Activated CD8-positive, alpha-beta memory T cell treated with anti-CD3 and anti-CD28 coated beads for 36 hours (primary cell): ENCODE measurements around the gene PGA3. TPM values are rescaled to one million over a fixed set of nuclear protein-coding genes. Genes with fewer than 3 reads are reported as not detected.
"Not testable (repeated sequence)": the region's sequence is repeated elsewhere in the genome, so short reads cannot be mapped to it uniquely, and the experiment has no call there.

Experiments used
- CTCF ChIA-PET: fragments of 350-600 bp; sonication (Branson Sonifier 250); formaldehyde crosslinking; loops from one replicate; lab custom pipeline; 2021; ENCODE audit warnings: antibody characterized with exemption; lab: Charles Lee
- POLR2A ChIA-PET: fragments of 350-600 bp; sonication (Branson Sonifier 250); formaldehyde crosslinking; loops from one replicate; lab custom pipeline; 2021; ENCODE audit warnings: antibody characterized with exemption; lab: Charles Lee
- total RNA-seq, 2 experiments: library from RNA; stranded (reverse); gene quantifications; one replicate each; pipeline ENCODE4 v1.2.3, GENCODE V29; 2021

Gene PGA3
- total RNA-seq, 2 experiments from 2014 or later: not detected

DNA sequence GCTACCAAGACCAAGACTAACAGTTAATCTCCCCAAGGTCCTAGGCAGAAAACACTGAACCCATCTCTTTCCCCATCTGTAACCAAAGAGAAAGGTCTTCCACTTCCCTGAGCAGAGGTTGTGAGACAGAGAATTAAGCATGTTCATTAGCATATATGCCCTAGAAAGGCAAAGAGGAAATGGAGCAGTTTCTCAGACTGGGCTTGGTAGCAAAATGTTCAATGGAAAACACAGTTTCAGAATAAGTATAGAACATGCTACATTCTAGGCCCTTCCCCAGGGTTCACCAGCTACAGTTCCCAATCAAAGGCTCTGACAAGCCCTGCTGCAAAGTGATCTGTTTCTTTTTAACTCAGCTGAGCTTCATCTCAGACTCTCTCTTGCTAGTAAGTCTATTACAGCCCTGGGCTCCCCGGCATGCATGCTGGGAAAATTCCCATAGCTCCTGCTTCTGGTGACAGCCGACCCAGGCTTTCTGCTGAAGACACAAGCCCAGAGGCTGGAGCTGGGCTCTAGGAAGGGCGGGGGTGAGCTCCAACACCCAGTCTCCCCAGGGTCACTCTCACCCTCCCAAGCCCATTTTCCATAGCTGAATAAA, 29.3 kb downstream of the PGA3 start:
- CTCF ChIA-PET, POLR2A ChIA-PET: not testable (repeated sequence)

DNA sequence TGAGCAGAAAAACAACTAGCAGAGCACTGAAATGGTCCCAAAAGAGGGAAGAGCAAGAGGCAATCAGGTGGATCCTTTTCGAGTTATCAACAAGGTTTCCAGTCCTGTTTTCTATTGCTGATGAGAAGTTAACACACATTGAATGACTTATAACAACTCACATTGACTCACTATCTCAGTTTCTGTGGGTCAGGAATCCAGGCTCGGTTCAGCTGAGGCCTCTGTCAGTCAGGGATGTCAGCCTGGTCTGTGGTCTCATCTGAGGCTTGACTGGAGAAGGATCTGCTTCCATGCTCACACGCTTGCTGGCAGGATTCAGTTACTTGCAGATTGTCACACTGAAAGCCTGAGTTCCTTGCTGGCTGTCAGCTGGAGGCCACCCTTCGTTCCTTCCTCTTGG, 33.8 kb downstream of the PGA3 start:
- CTCF ChIA-PET, POLR2A ChIA-PET: not testable (repeated sequence)

DNA sequence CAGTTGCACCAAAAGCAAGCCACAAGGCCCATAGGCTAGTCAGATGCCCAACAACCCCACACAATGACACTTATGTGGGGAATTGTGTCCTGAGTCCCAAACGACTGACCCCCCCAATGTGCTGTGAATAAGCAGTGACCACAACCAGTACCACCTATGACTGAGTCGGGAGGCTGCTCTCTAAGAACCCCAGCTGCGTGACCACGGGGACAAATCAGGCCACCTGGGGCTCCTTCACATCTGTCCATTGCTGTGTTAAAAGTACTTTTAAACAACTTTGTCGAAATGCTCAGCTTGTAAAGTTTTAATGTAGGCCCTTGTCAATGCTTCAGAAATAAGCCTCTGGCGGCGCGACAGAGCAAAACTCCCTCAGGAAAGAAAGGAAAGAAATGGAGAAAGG, 37.0 kb downstream of the PGA3 start:
- CTCF ChIA-PET, POLR2A ChIA-PET: not testable (repeated sequence)

DNA sequence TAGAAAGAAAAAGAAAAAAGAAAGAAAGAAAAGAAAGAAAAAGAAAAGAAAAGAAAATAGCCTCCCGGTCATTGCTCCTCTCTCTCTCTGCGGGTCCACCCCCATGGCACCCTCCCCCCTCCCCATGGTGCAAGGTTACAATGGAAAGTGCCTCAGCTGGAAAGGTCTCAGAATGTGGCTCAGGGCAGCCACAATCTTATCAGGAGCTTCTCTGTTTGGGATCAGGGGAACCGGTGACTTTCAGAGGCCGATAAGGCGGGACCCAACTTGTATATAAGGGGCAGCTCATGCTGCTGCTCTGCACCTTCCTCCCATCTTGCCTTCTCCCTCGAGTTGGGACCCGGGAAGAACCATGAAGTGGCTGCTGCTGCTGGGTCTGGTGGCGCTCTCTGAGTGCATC, 37.6 kb downstream of the PGA3 start, which contains the start of gene PGA5:
TSS of gene PGA5 (plus strand) at position 301 of the 400 bp plus-strand sequence. CDS start at position 353, 52 bp downstream.
- POLR2A ChIA-PET, CTCF ChIA-PET: not testable (repeated sequence)

DNA sequence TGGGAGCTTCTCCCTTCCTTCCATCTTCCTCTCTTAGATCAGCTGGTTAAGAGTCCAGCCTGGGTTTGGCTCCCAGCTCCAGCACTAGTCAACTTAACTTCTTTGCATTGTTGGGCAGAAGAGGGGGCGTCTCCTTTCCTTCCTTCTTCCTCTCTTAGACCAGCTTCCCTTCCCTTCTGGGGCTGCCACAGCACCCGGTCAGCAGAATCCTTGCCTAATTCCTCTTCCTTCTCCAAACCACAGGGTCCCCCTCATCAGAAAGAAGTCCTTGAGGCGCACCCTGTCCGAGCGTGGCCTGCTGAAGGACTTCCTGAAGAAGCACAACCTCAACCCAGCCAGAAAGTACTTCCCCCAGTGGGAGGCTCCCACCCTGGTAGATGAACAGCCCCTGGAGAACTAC, 38.2 kb downstream of the PGA3 start:
- CTCF ChIA-PET, POLR2A ChIA-PET: not testable (repeated sequence)

DNA sequence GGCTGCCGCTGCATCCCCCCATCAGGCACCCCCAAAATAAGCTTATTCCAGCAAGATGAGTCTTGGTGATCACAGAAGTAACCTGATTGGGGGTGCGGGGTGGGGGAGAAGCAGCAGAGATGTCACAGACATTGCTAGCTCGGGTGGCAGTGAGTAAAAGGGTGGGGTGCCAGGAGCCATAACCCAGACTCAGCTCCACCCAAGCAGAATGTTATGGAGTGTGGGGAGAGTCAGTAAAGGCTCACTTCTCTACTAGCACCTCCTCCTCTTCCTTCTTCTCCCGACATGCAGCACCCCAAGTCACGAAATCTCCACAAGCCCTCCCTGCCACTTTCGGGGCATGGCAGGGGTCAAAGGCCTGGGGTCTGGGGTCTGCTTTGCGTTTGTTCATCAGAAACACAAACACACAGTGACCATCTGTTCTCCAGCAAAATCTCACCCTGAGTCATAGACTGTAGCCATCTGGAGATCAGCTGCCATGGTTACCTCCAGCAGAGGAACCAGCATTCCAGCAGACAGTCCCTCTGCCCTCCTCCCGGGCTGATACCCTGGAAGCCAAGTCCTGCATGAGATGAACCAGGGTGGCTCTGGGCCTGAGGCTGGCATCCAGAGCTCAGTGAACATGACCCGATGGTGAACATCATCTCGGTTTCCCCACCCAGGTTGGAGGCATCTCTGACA, 42.1 kb downstream of the PGA3 start:
- CTCF ChIA-PET, POLR2A ChIA-PET: not testable (repeated sequence)

DNA sequence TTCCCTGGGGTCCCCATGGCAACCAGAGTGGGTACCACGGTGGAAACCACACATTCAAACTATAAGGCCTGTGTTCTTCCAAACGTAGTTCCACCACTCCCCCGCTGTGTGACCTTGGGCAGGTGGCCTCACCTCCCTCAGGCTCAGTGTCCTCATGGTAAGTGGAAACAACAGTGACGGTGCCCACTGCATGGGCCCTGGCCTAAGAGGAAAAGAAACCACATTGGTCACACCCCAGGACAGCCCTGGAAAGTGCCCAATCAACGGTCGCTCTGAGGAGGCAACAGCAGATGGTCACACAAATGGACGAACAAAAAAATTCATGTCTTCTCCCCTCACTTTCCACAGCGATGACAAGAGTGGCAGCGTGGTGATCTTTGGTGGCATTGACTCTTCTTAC, 44.8 kb downstream of the PGA3 start:
- CTCF ChIA-PET, POLR2A ChIA-PET: not testable (repeated sequence)

DNA sequence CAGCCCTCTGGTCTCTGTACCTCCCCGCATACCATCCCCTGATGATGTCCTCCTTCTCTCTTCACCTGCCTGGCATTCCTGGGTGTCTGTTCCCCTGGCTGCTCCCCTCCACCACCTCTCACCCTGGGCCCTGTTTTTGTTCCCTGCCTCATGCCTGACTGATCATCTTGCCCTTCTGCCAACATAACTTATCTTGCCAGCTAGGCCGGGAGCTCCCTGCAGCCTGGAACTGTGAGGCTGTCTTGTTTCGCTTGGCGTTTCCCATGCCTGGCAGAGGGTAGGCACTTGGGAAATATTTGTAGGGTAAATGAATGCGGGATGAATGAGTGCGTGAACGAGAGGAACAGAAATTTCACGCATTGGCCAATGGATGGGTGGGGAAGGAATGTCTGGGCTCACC, 45.9 kb downstream of the PGA3 start:
- CTCF ChIA-PET: interaction anchor here (1.4 kb wide), 1 partner anchor 267 kb away, joined by 3 read pairs; no protein-coding TSS in a partner anchor
- POLR2A ChIA-PET: not testable (repeated sequence)

DNA sequence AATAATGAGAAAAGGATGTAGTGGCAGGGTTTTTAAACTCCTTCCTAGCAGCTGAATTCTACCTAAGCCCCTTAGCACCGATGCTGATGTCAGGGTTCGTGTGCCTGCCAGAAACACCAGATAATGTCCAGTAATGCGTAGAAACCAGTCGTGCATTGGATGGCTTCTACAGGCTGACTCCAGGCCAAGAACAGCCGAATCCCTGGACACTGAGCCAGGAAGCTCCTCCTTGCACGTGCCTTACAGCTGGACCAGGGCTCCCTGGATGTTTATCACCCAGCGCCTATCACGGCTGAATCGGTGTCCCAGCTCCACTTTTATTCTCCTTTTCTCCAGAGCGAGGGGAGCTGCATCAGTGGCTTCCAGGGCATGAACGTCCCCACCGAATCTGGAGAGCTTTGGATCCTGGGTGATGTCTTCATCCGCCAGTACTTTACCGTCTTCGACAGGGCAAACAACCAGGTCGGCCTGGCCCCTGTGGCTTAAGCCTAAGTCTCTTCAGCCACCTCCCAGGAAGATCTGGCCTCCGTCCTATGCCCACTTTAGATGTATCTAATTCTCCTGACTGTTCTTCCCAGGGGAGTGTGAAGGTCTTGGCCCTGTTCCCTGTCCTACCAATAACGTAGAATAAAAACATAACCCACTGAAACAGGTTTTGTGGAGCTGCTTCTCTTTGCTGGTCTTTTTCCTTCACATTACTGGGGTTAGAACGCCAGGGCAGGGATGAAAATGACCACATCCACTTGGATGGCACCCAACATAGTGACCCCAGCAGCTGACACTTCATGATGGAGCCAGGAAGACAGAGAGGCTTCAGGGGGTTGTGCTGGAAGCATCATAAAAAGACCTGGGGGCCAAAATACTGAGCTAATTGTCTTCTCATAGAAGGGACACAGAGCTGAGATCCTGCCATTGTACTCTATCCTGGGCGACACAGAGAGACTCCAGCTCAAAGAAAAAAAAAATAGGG, 47.8 kb downstream of the PGA3 start:
- CTCF ChIA-PET: interaction anchor here (1.4 kb wide), 1 partner anchor 266 kb away, joined by 3 read pairs; no protein-coding TSS in a partner anchor
- POLR2A ChIA-PET: not testable (repeated sequence)

DNA sequence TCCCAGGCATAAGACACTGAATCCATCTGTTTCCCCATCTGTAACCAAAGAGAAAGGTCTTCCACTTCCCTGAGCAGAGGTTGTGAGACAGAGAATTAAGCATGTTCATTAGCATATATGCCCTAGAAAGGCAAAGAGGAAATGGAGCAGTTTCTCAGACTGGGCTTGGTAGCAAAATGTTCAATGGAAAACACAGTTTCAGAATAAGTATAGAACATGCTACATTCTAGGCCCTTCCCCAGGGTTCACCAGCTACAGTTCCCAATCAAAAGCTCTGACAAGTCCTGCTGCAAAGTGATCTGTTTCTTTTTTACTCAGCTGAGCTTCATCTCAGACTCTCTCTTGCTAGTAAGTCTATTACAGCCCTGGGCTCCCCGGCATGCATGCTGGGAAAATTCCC, 49.0 kb downstream of the PGA3 start:
- POLR2A ChIA-PET: not testable (repeated sequence)

DNA sequence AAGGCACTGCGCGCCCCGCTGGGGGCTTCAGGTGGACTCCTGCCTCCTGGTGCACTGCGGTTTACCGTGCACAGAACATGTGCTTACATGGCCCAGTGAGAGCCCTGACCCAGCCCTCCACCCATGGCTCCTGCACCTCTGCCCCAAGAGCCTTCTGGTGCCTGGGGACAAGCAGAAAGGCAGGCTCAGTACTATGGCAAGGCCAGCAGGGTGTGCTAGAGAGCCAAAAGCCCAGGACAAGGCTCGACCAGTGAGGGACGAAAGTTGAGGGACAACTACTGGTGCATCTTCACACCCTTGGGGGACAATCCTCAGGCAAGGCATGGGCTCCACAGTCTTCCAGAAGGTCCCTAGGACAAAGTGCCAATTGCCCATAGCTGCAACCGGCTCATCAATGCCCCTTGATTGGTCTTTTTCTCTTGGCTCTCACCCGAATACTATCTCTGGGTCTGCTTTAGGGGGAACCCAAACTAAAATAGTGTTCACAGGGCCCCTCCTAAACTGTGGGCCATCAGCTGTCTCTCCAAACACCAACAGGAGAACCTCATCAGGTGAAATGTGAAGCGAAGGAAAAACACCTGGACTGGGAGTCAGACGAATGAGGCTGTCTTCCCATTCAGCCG, 51.2 kb downstream of the PGA3 start:
- ChIA-PET POLR2A (no interaction called here), CTCF (interaction anchor here (0.6 to 3.9 kb wide), 12 partner anchors 9 to 131 kb away, joined by 3 to 18 read pairs (median 3); partner anchors contain the start of genes CYB561A3 and VWCE)

More for the DNA sequence above, 49.0 kb downstream of the PGA3 start:
- CTCF ChIA-PET: not testable (repeated sequence)

DNA sequence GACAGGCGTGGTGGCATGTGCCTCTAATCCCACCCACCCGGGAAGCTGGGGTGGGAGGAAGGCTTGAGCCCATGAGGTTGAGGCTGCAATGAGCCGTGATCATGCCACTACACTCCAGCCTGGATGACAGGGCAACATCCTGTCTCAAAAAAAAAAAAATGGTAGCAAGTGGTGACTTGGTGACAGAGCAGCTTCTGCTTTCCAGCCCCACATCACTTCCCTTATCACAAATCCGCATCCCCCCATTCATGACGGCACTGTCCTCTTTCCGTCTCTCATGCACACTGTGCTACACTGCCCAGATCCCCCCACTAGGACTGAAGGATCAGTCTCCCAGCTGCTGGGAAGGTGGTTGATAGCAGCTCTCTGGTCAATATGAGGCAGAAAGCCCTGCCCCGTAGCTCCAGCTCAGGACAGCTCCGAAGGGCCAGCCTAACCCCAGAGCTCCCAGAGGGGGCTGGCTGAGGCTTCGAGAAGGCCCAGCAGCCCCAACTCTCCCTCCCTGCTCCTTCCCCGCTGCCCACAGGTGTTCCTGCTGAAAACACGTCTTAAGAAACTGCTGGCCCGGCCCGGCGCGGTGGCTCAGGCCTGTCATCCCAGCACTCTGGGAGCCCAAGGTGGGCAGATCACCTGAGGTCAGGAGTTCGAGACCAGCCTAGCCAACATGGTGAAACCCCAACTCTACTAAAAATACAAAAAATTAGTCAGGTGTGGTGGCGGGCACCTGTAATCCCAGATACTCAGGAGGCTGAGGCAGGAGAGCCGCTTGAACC, 53.6 kb downstream of the PGA3 start:
- POLR2A ChIA-PET: no interaction called here
- CTCF ChIA-PET: interaction anchor here (1.2 to 3.9 kb wide), 2 partner anchors 129 to 137 kb away, joined by 3 to 18 read pairs; no protein-coding TSS in a partner anchor

DNA sequence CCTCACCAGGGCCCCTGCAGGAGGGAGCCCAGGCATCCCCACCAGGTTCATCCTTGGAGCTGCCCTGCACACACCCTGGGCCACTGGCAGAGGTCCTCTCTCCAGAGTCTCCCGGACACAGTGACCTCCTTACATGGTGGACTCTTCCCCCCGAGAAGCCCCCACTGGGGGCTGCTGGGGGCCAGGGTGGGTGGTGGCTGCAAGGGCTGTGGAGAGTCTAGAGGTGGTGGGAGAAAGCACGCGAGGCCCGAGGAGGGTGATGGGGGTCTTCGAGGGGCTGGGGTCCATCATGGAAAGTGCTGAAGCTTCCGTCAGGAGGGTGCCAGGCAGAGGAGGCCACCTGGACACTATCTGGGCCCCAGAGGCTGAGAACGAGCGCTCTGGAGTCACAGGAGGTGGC, 55.2 kb downstream of the PGA3 start:
- CTCF ChIA-PET: no interaction called here
- POLR2A ChIA-PET: no interaction called here

DNA sequence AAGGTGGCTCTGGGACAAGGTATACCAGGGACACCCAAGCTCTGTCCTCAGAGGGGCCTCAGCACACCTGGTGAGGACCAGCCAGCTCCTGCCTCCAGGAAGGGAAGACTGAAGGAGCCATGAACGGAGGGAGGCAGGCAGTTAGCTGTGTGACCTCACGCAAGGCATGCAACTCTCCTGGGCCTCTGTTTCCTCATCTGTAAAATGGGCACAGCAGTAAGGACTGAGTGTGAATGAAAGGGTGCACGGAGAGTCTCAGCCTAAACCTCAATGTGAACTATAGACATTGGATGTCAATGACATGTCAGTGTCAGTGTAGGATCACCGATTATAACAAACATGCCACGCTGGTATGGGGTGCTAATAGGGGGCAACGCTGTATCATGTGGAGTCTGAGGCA, 56.0 kb downstream of the PGA3 start:
- POLR2A ChIA-PET: no interaction called here
- CTCF ChIA-PET: no interaction called here

Other genes with a start within 250 kb of the PGA3 start
- gene CD6, start 231.8 kb upstream of the PGA3 start, total RNA-seq: 100 to 1,000 TPM; 209 to 212 TPM
- 100 to 1,000 TPM; 136 to 150 TPM for gene CD5, start 101.0 kb upstream of the PGA3 start, total RNA-seq
- 1 to 10 TPM; 8.9 to 9.7 TPM for gene VPS37C, start 42.1 kb upstream of the PGA3 start, total RNA-seq
- gene PGA4, start 18.8 kb downstream of the PGA3 start, total RNA-seq: not detected
- not detected for gene PGA5, start 37.7 kb downstream of the PGA3 start, total RNA-seq
- gene VWCE, start 91.8 kb downstream of the PGA3 start, total RNA-seq: 10 to 100 TPM; 11.9 to 12.5 TPM
- gene DDB1, start 129.6 kb downstream of the PGA3 start, total RNA-seq: 100 to 1,000 TPM; 312 to 319 TPM
- gene TKFC, start 129.7 kb downstream of the PGA3 start, total RNA-seq: 10 to 100 TPM; 68.7 to 70.3 TPM
- gene CYB561A3, start 158.4 kb downstream of the PGA3 start, total RNA-seq: 10 to 100 TPM; 44.8 to 55.4 TPM
- 10 to 100 TPM; 60.8 to 68.8 TPM for gene TMEM138, start 158.9 kb downstream of the PGA3 start, total RNA-seq
- gene TMEM216, start 189.1 kb downstream of the PGA3 start, total RNA-seq: 10 to 100 TPM; 16.9 to 17.3 TPM
- 100 to 1,000 TPM; 112 to 125 TPM for gene CPSF7, start 226.5 kb downstream of the PGA3 start, total RNA-seq
- gene SDHAF2, start 226.6 kb downstream of the PGA3 start, total RNA-seq: 10 to 100 TPM; 44.6 to 45.4 TPM